Transverse colon (tissue), 1 donor: Measurements from ENCODE around the gene VTI1A.

Experiments used
- EP300 ChIP-seq: sonication (generic); formaldehyde crosslinking; IDR thresholded peaks from one replicate; pipeline ENCODE4 v1.6.1; 2017; ENCODE audit warnings: antibody characterized with exemption, low read depth
- POLR2A ChIP-seq: fragments of 450-650 bp; IDR thresholded peaks from one replicate; pipeline ENCODE4 v1.6.1; 2016; ENCODE audit warnings: antibody characterized with exemption, mild to moderate bottlenecking, moderate library complexity

DNA sequence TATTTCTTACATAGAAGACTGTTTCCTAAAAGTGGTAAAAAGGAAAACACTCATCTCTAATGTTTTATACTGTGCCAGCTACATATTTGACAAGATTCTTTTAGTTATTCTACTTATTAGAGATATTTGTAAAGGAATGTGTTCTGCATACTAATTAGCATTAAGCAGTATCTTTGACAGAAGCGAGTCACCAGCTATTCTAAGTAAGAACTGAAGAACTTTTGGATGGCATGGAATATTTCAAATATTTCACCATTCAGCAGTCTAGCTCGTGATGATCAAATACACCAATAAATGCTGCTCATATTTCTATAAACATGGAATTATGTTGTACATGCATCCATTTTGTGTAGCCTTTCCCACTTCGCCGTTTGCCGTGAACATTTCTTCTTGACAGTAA is 261.4 kb downstream of the VTI1A start:
- TF ChIP-seq POLR2A (no peak), EP300 (no peak)
